HepG2 (cell line): ENCODE data around the gene PRM2. TPM values are rescaled to one million over a fixed set of nuclear protein-coding genes. Genes with fewer than 3 reads are reported as not detected.

Experiments used
- ADNP ChIP-seq: sonication (generic); formaldehyde crosslinking; IDR thresholded peaks from 2 replicates; pipeline ENCODE4 v1.4.0; 2020; ENCODE audit warnings: missing genetic modification reagents
- FIP1L1 ChIP-seq: fragments of 200-400 bp; formaldehyde crosslinking; IDR thresholded peaks from 2 replicates; pipeline ENCODE4 v1.6.1; 2018; ENCODE audit warnings: low read depth, mild to moderate bottlenecking, low read length, moderate library complexity, borderline replicate concordance; ENCODE audit not compliant: insufficient read depth
- GATA4 ChIP-seq: sonication (generic); IDR thresholded peaks from 2 replicates; pipeline ENCODE4 v1.6.1; 2016; ENCODE audit warnings: antibody characterized with exemption, low read depth, borderline replicate concordance
- NFE2L1 ChIP-seq: sonication (generic); formaldehyde crosslinking; IDR thresholded peaks from 2 replicates; pipeline ENCODE4 v1.4.0; 2020; ENCODE audit warnings: missing genetic modification reagents, mild to moderate bottlenecking, borderline replicate concordance
- RARA ChIP-seq: IDR thresholded peaks from 2 replicates; pipeline ENCODE4 v1.6.1; 2016; ENCODE audit warnings: missing genetic modification reagents, missing compliant biosample characterization
- YY1 ChIP-seq: IDR thresholded peaks from 2 replicates; pipeline ENCODE4 v1.6.1; 2011; ENCODE audit warnings: low read length, low read depth, moderate library complexity, mild to moderate bottlenecking; ENCODE audit not compliant: insufficient read depth, insufficient replicate concordance
- ZNF460 ChIP-seq: sonication (generic); formaldehyde crosslinking; IDR thresholded peaks from 2 replicates; pipeline ENCODE4 v1.5.1; 2020; ENCODE audit warnings: missing genetic modification reagents, mild to moderate bottlenecking, borderline replicate concordance
- ZNF546 ChIP-seq: sonication (generic); formaldehyde crosslinking; conservative IDR thresholded peaks from 2 replicates; pipeline ENCODE4 v1.8.1; 2023; ENCODE audit warnings: mild to moderate bottlenecking, missing genetic modification reagents
- polyA plus RNA-seq, 8 experiments: library from polyadenylated mRNA; depleted of rRNA in 3 of 8; stranded (reverse) in 7 of 8; unstranded in 1 of 8; fragments of >200 nt; fragmentation: Illumina TruSeq in 4 of 8; extraction: Trizol in 4 of 8; gene quantifications; 2 replicates each; pipeline versions ENCODE4 v1.2.1 to v1.2.3, GENCODE V29; 2011 to 2016; ENCODE audit warnings: low read depth in 4 of 8, missing spikeins in 1 of 8, mixed read lengths in 1 of 8; ENCODE audit not compliant: insufficient read depth in 1 of 8
- total RNA-seq, 5 experiments: library from RNA; depleted of rRNA; stranded (reverse); fragments of >200 nt; fragmentation: Illumina TruSeq; extraction: Trizol; gene quantifications; 2 replicates each; pipeline ENCODE4 v1.2.3, GENCODE V29; 2016; ENCODE audit warnings: low read depth in 1 of 5
- TF ChIP-seq, protein P1 (sequence below): sonication (generic); formaldehyde crosslinking; IDR thresholded peaks from 2 replicates; pipeline ENCODE4 v1.9.0; 2021; ENCODE audit warnings: mild to moderate bottlenecking, missing genetic modification reagents
- TF ChIP-seq, protein P2 (sequence below): sonication (generic); formaldehyde crosslinking; IDR thresholded peaks from 2 replicates; pipeline ENCODE4 v1.4.0; 2020; ENCODE audit warnings: missing genetic modification reagents

Gene PRM2
- total and polyA plus RNA-seq, 2 of the 13 experiments (the other 11 are each of a cell fraction or from before 2014, with no cell fraction given): 0.54 TPM; not detected in 1

DNA sequence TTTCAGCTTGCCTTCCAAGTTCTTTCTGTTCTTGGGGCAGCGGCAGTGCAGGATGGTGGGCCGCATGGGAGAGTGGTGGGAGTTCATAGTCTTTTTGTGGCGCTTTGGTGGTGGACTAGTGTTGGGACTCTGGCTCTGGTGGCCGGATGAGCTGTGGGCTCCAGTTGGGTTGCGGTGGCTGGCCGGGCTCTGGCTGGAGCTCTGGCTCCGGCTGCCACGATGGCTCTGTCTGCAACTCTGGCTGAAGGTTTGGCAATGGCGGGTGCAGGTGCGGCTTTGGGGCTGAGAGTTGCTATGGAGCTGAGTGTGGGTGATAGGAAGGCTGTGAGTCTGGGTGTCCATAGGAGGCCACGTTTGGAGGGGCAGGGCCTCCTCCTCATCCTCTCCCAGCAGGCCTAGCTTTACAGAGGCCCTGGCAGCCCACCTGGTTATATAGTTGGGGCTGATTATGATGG, 7.3 kb downstream of the PRM2 start, which contains the start of gene TNP2 (continued):
- TF ChIP-seq GATA4: no peak
- TF ChIP-seq ADNP (CRISPR knock-in tag): no peak
- no peak for TF ChIP-seq ZNF460
- TF ChIP-seq, protein P1, sequence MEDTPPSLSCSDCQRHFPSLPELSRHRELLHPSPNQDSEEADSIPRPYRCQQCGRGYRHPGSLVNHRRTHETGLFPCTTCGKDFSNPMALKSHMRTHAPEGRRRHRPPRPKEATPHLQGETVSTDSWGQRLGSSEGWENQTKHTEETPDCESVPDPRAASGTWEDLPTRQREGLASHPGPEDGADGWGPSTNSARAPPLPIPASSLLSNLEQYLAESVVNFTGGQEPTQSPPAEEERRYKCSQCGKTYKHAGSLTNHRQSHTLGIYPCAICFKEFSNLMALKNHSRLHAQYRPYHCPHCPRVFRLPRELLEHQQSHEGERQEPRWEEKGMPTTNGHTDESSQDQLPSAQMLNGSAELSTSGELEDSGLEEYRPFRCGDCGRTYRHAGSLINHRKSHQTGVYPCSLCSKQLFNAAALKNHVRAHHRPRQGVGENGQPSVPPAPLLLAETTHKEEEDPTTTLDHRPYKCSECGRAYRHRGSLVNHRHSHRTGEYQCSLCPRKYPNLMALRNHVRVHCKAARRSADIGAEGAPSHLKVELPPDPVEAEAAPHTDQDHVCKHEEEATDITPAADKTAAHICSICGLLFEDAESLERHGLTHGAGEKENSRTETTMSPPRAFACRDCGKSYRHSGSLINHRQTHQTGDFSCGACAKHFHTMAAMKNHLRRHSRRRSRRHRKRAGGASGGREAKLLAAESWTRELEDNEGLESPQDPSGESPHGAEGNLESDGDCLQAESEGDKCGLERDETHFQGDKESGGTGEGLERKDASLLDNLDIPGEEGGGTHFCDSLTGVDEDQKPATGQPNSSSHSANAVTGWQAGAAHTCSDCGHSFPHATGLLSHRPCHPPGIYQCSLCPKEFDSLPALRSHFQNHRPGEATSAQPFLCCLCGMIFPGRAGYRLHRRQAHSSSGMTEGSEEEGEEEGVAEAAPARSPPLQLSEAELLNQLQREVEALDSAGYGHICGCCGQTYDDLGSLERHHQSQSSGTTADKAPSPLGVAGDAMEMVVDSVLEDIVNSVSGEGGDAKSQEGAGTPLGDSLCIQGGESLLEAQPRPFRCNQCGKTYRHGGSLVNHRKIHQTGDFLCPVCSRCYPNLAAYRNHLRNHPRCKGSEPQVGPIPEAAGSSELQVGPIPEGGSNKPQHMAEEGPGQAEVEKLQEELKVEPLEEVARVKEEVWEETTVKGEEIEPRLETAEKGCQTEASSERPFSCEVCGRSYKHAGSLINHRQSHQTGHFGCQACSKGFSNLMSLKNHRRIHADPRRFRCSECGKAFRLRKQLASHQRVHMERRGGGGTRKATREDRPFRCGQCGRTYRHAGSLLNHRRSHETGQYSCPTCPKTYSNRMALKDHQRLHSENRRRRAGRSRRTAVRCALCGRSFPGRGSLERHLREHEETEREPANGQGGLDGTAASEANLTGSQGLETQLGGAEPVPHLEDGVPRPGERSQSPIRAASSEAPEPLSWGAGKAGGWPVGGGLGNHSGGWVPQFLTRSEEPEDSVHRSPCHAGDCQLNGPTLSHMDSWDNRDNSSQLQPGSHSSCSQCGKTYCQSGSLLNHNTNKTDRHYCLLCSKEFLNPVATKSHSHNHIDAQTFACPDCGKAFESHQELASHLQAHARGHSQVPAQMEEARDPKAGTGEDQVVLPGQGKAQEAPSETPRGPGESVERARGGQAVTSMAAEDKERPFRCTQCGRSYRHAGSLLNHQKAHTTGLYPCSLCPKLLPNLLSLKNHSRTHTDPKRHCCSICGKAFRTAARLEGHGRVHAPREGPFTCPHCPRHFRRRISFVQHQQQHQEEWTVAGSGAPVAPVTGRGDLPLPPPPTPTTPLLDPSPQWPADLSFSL (CRISPR knock-in tag): no peak
- TF ChIP-seq, protein P2, sequence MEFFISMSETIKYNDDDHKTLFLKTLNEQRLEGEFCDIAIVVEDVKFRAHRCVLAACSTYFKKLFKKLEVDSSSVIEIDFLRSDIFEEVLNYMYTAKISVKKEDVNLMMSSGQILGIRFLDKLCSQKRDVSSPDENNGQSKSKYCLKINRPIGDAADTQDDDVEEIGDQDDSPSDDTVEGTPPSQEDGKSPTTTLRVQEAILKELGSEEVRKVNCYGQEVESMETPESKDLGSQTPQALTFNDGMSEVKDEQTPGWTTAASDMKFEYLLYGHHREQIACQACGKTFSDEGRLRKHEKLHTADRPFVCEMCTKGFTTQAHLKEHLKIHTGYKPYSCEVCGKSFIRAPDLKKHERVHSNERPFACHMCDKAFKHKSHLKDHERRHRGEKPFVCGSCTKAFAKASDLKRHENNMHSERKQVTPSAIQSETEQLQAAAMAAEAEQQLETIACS (CRISPR knock-in tag): no peak
- TF ChIP-seq YY1: no peak
- TF ChIP-seq RARA: no peak
- TF ChIP-seq NFE2L1 (CRISPR knock-in tag): no peak
- no peak for TF ChIP-seq ZNF546 (CRISPR knock-in tag)
- TF ChIP-seq FIP1L1: no peak
